GM12875 (cell line): ENCODE data around the gene PTRHD1.

Experiments
- H3K4me3 ChIP-seq: one replicate; pipeline ENCODE4 v1.5.1; 2011; ENCODE audit warnings: low read depth, low read length, control low read depth
- TF ChIP-seq, protein P1 (sequence below): IDR thresholded peaks from 2 replicates; pipeline ENCODE4 v1.5.1; 2011; ENCODE audit warnings: low read depth, mild to moderate bottlenecking, control low read depth, inconsistent platforms, low read length, moderate library complexity, borderline replicate concordance; ENCODE audit not compliant: insufficient read depth

PTRHD1 gene

DNA sequence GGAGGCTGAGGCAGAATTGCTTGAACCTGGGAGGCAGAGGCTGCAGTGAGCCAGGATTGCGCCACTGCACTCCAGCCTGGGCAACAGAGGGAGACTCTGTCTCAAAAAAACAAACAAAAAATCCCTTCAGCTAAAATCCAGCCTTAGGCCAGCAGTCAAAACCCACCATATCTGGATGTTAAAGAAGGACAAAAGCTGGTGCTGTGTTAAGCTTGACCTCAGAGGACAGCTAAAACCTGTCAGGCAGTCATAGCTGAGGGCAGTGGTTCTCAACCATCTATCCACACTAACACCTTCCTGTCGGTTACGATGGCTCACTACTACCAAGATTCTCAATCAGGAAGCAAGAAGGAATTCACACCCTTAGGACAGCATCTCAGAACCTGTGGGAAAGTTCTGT is 9.6 kb downstream of the PTRHD1 start:
- H3K4me3 ChIP-seq: no peak overlapping the region
- TF ChIP-seq, protein P1, sequence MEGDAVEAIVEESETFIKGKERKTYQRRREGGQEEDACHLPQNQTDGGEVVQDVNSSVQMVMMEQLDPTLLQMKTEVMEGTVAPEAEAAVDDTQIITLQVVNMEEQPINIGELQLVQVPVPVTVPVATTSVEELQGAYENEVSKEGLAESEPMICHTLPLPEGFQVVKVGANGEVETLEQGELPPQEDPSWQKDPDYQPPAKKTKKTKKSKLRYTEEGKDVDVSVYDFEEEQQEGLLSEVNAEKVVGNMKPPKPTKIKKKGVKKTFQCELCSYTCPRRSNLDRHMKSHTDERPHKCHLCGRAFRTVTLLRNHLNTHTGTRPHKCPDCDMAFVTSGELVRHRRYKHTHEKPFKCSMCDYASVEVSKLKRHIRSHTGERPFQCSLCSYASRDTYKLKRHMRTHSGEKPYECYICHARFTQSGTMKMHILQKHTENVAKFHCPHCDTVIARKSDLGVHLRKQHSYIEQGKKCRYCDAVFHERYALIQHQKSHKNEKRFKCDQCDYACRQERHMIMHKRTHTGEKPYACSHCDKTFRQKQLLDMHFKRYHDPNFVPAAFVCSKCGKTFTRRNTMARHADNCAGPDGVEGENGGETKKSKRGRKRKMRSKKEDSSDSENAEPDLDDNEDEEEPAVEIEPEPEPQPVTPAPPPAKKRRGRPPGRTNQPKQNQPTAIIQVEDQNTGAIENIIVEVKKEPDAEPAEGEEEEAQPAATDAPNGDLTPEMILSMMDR: no peak

DNA sequence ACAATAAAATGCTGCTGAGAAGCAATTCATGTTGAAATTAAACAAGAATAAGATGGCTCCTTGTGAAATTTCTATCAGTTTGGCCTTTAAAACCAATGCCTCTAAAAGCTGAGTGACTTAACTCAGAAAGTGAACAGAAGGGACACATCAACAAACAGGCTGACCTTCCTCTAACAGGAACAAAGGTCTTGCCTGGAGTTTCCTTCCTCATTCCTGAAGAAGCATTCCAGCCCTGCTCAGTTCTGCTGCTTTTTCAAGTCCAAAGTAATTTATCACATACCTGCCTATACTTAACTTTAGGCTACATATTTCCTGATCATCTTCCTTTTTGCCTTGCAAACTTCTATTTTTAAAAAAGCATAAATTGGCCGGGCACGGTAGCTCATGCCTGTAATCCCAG is 14.1 kb downstream of the PTRHD1 start:
- TF ChIP-seq, protein P1: no peak
- no peak overlapping the region for H3K4me3 ChIP-seq

DNA sequence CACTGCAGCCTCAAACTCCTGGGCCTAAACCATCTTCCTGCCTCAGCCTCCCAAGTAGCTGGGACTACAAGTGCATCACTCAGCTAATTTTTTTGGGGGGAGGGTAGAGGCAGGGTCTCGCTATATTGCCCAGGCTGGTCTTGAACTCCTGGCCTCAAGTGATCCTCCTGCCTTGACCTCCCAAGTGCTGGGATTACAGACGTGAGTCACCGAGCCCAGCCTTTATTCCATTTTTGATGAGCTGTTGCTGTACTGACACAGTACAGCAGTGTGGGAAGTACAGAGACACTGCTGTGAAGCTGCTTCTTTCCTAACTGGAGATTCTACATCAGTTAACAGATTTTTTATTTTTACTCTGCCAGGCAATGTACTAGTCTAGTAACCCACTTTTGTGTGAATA is 18.8 kb downstream of the PTRHD1 start:
- TF ChIP-seq, protein P1: no peak
- no peak overlapping the region for H3K4me3 ChIP-seq

DNA sequence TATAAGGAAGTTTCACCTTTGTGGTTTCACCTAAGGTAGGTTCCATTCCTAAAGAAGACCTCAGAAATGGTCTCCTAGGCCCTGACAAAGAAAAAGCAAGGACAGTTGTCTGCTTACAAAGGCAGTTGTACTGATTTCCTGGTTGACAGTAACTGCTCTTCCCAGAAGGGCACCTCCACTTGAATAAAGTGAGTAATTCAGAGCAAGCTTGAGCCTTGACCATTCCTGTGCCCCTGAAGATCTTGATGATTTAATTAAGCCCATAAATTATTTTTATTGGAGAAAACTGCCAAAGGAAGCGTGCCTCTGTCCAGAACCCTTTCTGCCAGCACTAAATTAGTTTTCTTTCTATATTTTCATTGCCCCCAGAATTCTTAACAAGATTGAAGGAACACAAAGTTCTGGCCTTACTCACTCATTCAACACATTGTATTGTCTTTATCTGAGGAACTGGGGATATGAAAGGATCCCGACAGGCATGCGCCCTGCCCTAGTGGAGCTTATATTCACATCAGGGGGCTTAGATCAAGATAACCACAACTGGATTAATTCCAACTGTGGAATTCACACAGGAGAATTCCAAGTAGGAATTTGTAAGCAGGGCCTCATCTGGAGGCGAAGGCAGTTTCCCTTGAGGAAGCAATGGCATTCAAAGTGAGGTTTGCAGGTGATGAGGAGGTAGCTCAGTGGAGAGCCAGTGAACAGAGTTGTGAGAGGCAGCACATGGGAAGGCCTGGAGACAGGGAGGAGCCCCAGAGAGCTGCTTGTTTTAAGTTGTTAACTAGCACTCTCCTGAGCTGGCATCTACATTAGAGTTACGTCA is 21.2 kb downstream of the PTRHD1 start:
- TF ChIP-seq, protein P1: no peak

DNA sequence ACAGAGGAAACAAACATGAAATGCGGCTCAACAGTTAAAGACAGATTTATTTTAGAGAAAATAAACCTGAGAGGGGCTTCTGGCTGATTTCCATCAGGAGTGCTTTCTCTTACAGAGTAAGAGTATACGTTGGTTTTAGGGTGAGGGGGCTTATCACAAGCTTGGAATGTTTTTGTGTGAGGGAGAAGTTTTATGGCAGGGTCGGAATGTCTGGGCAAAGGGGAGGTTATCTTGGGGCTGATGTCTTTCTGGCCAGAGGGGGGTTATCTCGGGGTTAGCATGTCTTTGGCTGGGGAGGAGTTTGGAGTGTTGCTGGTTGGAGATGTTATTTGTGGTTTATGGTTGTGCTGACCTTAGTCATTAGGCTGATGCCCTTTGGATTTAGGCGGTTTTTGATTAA is 22.1 kb downstream of the PTRHD1 start:
- H3K4me3 ChIP-seq: no peak overlapping the region
- TF ChIP-seq, protein P1: no peak

More for the DNA sequence above, 21.2 kb downstream of the PTRHD1 start:
- no peak overlapping the region for H3K4me3 ChIP-seq

DNA sequence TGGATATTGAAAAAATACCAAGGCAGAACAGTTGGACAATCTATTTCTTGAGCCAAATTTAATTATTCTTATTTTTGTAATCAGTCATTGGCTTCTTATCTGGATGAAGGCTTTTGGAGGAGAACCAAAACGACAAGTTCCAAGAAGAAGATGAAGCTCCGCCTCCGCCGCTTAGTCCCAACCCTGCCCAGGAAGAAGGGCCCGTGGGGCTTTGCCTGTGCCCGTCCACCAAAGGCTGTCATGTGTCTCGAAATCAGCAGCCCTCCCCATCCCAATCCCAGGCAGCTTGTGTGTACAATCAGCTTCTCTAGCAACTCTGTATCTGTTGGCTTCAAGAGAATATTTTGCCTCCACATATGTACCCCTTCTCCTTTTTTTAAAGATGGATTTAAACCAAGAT is 24.6 kb downstream of the PTRHD1 start:
- no peak overlapping the region for H3K4me3 ChIP-seq
- TF ChIP-seq, protein P1: no peak

DNA sequence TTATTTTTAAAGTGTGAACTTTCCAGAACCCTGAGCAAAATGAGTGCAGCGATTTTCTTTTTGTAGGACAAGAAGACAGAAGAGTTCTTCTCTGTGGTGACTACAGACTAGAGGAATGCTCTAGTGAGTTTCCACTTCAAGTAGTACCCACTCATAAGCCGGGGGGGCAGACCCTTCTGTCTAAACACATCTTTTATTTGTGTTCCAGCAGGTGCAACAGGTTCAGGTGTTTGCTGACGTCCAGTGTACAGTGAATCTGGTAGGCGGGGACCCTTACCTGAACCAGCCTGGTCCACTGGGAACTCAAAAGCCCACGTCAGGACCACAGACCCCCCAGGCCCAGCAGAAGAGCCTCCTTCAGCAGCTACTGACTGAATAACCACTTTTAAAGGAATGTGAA is 25.2 kb downstream of the PTRHD1 start:
- TF ChIP-seq, protein P1: no peak
- H3K4me3 ChIP-seq: no peak overlapping the region
